Fibroblast of gingiva (primary cell): Measurements from ENCODE around the gene ADSS1.

Experiments used
- DNase-seq: peaks from one replicate; pipeline ENCODE4 v3.0.0-alpha.2; 2011; ENCODE audit warnings: low read depth

The ADSS1 gene

DNA sequence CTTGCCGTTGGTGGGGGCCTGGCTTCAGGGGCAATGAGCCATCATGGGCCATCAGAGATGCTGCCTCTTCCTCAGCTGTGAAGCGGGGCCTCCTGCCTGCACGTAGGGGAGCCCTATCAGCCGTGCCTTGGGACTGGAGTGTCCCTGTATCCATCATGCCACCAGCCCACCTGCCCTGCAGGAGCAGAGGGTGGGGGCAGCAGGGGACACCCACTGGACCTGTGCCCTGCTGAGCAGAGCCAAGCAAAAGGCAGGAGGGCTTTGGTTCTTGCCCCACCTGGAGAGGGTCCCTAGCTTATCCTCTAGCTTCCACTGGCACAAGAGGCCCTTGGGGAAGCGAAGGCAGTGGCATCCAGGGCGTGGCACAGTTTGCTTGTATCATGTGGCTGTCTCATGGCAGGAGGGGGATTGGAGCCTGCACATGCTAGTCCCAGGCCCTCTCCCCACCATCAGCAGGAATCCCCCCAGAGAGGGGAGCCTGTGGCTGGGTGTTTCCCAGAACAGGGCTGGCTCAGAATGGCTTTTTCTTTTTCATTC lies 10.1 kb downstream of the ADSS1 start:
- no peak for DNase-seq

- no peak for DNase-seq
Measured at GRCh38 chr14:104734601-104734990, 10.6 kb downstream of the ADSS1 start.

DNA sequence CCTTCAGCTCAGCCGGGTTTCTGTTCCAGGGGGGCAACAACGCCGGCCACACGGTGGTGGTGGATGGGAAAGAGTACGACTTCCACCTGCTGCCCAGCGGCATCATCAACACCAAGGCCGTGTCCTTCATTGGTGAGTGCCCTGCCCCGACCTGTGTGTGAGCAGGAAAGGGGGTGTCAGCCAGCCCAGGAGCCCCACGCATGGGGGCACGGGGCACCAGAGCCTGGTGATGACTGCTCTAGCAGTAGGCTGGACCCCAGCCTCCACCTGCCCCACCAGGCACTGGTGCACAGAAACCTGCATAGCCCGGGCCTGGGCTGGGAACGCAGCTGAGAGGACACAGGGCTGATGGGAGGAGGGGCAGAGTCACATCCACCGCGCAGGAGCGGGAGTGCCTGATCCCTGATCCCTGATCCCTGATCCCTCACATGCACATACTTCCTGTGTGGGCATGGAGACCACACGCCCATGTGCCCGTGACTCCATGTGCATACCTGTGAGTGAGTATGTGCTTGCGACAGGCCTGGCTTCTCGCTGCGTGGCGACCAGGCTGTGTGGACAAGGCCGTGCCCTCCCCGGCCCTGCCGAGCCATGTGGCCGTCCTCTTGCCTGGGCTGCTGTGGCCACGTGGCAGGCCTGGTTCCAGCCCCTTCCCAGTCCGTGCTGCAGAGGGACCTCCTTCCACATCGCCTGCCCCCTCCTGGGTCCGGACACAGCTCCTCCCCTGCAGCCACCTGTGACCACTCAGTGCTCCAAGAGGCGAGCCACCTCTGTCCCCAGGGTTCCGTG lies 11.2 kb downstream of the ADSS1 start:
- no peak for DNase-seq

- DNase-seq, result peak; percentile 95
Measured at GRCh38 chr14:104735830-104736642, 12.0 kb downstream of the ADSS1 start.

GRCh38 chr14:104738375-104739019 lies 14.5 kb downstream of the ADSS1 start:
- DNase-seq, result no peak

GRCh38 chr14:104739026-104739425 lies 15.0 kb downstream of the ADSS1 start:
- DNase-seq, result no peak

GRCh38 chr14:104739546-104740516 lies 15.8 kb downstream of the ADSS1 start:
- no peak for DNase-seq

- DNase-seq, result no peak
Measured at GRCh38 chr14:104741108-104741802, 17.2 kb downstream of the ADSS1 start.

- DNase-seq, result no peak
Measured at GRCh38 chr14:104741803-104742251, 17.8 kb downstream of the ADSS1 start.

GRCh38 chr14:104742586-104743455 lies 18.8 kb downstream of the ADSS1 start:
- DNase-seq, result no peak

- no peak for DNase-seq
Measured at GRCh38 chr14:104743461-104744380, 19.7 kb downstream of the ADSS1 start.

DNA sequence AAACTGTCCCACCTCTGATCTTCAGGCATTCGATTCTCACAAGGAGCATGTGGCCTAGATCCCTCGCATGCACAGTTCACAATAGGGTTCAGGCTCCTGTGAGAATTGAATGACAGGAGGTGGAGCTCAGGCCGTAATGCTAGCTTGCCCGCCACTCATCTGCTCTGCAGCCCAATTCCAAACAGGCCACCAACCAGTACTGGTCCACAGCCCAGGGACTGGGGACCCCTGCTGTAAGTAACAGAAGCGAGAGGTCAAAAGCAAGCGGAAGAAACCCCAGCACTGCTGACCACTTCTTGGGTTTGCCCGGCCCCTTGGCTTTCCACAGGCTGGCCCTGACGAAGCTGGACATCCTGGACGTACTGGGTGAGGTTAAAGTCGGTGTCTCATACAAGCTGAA lies 20.5 kb downstream of the ADSS1 start:
- no peak for DNase-seq

- DNase-seq, result no peak
Measured at GRCh38 chr14:104745431-104745830, 21.4 kb downstream of the ADSS1 start.

- no peak for DNase-seq
Measured at GRCh38 chr14:104746071-104746545, 22.1 kb downstream of the ADSS1 start.

DNA sequence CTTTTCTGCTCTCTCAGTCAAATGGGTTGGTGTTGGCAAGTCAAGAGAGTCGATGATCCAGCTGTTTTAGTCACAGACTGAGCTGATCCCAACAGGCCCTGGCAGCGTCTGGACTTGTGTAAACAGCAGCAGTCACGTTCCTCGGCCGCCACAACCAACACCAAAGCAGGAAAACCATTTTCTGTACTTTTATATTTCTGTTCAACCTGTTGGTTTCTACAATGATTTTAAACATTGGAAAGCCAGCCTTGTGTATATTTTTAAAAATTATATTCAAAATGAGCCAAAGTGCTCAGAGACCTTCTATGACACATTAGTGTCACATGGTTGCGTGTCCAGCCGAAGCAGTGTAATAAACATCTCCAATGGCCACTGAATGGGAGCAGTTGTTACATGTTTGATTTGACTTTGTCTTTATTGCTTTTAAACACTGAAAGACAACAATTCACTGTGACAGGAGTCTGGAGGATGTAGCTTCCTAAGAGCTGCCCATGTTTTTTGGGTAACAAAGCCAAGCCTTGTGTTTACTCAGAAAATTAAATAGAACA lies 23.0 kb downstream of the ADSS1 start:
- peak; percentile 64 for DNase-seq

DNA sequence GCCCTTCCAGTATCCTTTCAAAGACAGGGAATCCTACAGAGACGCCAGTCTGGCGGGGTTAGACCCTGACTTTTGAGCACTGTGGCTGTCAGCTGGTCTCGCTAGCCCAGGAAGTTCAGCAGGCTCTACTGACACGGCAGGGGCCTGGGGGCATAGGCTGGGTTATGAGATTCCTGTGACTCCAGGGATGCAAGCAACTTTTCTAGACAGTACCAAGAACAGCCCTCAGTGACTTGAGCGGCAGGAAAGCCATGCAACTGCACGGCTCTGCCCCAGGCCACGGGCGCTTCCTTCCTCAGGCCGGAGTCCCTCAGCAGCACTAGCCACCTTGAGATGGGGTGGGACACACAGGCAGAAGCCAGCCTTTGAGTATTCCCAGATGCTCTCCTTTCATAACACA lies 23.8 kb downstream of the ADSS1 start:
- DNase-seq, result no peak

DNA sequence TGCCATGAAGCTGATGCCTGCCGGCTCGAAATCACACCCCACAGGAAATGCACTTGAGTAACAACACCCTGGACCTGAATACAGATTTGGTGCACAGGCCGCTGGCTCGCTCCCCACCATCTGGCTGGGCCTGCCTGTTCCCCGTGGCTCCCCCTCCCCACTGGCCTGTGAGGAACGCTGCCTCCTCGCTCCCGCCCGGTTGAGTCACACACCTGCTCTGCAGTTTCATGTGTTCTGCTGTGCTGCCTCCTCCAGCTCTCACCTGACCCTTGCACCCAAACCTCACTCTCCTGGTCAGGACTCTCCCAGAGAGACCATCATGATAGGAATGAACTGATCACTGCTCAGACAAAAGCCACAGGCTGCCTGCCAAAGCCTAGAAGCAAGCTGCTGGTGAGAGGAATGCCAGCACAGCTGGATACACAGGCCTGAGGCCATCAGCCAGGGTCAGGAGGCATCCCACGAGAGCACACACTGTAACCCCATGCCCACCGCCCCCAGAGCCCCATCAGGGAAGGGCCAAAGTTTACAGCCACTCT lies 25.2 kb downstream of the ADSS1 start:
- peak; percentile 68 for DNase-seq
